Measurements from ENCODE around the gene ZDHHC16.

- TF ChIP-seq CTCF (IDR thresholded peaks at IDR 0.05) (no peak), POLR2A (IDR thresholded peaks at IDR 0.05) (no peak)
Observed at GRCh38 chr10:97483921-97484320, 37.9 kb downstream of the ZDHHC16 start.

Data from esophagus squamous epithelium (tissue), 4 donors.